ENCODE measurements around the gene KCNQ1.

The KCNQ1 gene

GRCh38 chr11:2462986-2463765 is 18.4 kb downstream of the KCNQ1 start:
- no peaks in the 10 kb centered on the region for H3K27me3 ChIP-seq
- no peak overlapping the region for H3K4me3 ChIP-seq (ENCODE audit: low read depth, low read length)
- DNase-seq: no peak
- no peaks in the 10 kb centered on the region for H3K4me1 ChIP-seq
- TF ChIP-seq CTCF (IDR thresholded peaks at IDR 0.05; ENCODE audit: low read depth, low read length): no peak
- no peaks in the 10 kb centered on the region for H3K36me3 ChIP-seq
- no peaks in the 10 kb centered on the region for H3K9me3 ChIP-seq

- TF ChIP-seq CTCF (IDR thresholded peaks at IDR 0.05; ENCODE audit: low read depth, low read length): no peak
- Histone ChIP-seq H3K9me3 (no peaks in the 10 kb centered on the region), H3K4me3 (ENCODE audit: low read depth, low read length) (no peak overlapping the region), H3K4me1 (no peaks in the 10 kb centered on the region), H3K27me3 (no peaks in the 10 kb centered on the region), H3K36me3 (no peaks in the 10 kb centered on the region)
- no peak for DNase-seq
Observed at GRCh38 chr11:2463766-2464277, 19.0 kb downstream of the KCNQ1 start.

- Histone ChIP-seq H3K27me3 (no peaks in the 10 kb centered on the region), H3K36me3 (no peaks in the 10 kb centered on the region), H3K4me3 (ENCODE audit: low read depth, low read length) (no peak overlapping the region), H3K9me3 (no peaks in the 10 kb centered on the region), H3K4me1 (no peaks in the 10 kb centered on the region)
- no peak for TF ChIP-seq CTCF (IDR thresholded peaks at IDR 0.05; ENCODE audit: low read depth, low read length)
- DNase-seq: no peak
Observed at GRCh38 chr11:2464451-2465165, 19.8 kb downstream of the KCNQ1 start.

- Histone ChIP-seq H3K27me3 (no peaks in the 10 kb centered on the region), H3K4me3 (ENCODE audit: low read depth, low read length) (no peak overlapping the region), H3K4me1 (no peaks in the 10 kb centered on the region), H3K36me3 (no peaks in the 10 kb centered on the region), H3K9me3 (no peaks in the 10 kb centered on the region)
- DNase-seq: no peak
- no peak for TF ChIP-seq CTCF (IDR thresholded peaks at IDR 0.05; ENCODE audit: low read depth, low read length)
Observed at GRCh38 chr11:2465202-2466068, 20.6 kb downstream of the KCNQ1 start.

GRCh38 chr11:2466069-2466801 is 21.4 kb downstream of the KCNQ1 start:
- no peak for TF ChIP-seq CTCF (IDR thresholded peaks at IDR 0.05; ENCODE audit: low read depth, low read length)
- no peak for DNase-seq
- Histone ChIP-seq H3K4me3 (ENCODE audit: low read depth, low read length) (no peak overlapping the region), H3K27me3 (no peaks in the 10 kb centered on the region), H3K9me3 (no peaks in the 10 kb centered on the region), H3K4me1 (no peaks in the 10 kb centered on the region), H3K36me3 (no peaks in the 10 kb centered on the region)

Measured in BE2C (cell line).